Vagina (tissue), 2 donors: Measurements from ENCODE around the gene TBCB.

Experiments used
- POLR2A ChIP-seq, 2 donors: fragments of 450-650 bp; IDR thresholded peaks; one replicate each; pipeline ENCODE4 v1.6.1; 2017; ENCODE audit warnings: antibody characterized with exemption in 2 of 2, mild to moderate bottlenecking in 2 of 2, moderate library complexity in 2 of 2
- POLR2AphosphoS5 ChIP-seq, 2 donors: sonication (generic); formaldehyde crosslinking; IDR thresholded peaks; one replicate each; pipeline ENCODE4 v1.9.0; 2017; ENCODE audit warnings: antibody characterized with exemption in 2 of 2, mild to moderate bottlenecking in 2 of 2, low read depth in 1 of 2; ENCODE audit not compliant: insufficient read depth in 1 of 2
- TF ChIP-seq, protein P1 (sequence below), 3 experiments: fragments of 450-650 bp in 2 of 3; fragments of 200-600 bp in 1 of 3; sonication (generic) in 1 of 3; IDR thresholded peaks; one replicate each; pipeline ENCODE4 v1.5.1; 2017 to 2019; ENCODE audit warnings: antibody characterized with exemption in 3 of 3, mild to moderate bottlenecking in 2 of 3, moderate library complexity in 2 of 3

DNA sequence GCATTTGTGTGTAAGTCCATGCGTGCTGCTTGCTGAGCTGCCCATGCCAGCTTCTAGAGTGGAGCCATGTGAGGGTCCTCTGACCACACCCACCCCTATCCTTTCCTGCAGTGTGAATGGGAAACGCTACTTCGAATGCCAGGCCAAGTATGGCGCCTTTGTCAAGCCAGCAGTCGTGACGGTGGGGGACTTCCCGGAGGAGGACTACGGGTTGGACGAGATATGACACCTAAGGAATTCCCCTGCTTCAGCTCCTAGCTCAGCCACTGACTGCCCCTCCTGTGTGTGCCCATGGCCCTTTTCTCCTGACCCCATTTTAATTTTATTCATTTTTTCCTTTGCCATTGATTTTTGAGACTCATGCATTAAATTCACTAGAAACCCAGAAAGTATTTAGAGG is 10.3 kb downstream of the TBCB start:
- TF ChIP-seq, protein P1, sequence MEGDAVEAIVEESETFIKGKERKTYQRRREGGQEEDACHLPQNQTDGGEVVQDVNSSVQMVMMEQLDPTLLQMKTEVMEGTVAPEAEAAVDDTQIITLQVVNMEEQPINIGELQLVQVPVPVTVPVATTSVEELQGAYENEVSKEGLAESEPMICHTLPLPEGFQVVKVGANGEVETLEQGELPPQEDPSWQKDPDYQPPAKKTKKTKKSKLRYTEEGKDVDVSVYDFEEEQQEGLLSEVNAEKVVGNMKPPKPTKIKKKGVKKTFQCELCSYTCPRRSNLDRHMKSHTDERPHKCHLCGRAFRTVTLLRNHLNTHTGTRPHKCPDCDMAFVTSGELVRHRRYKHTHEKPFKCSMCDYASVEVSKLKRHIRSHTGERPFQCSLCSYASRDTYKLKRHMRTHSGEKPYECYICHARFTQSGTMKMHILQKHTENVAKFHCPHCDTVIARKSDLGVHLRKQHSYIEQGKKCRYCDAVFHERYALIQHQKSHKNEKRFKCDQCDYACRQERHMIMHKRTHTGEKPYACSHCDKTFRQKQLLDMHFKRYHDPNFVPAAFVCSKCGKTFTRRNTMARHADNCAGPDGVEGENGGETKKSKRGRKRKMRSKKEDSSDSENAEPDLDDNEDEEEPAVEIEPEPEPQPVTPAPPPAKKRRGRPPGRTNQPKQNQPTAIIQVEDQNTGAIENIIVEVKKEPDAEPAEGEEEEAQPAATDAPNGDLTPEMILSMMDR (IDR thresholded peaks at IDR 0.05), result no peak
- TF ChIP-seq POLR2AphosphoS5 (IDR thresholded peaks at IDR 0.05; ENCODE audit: insufficient read depth in 1 of 2, low read depth in 1 of 2), result no peak
- TF ChIP-seq POLR2A (IDR thresholded peaks at IDR 0.05), result no peak
